ENCODE measurements around the gene GABRB1.

GRCh38 chr4:47118192-47118929, 87.0 kb downstream of the GABRB1 start:
- TF ChIP-seq CTCF (IDR thresholded peaks at IDR 0.05 in 2 of 3, conservative IDR thresholded peaks at IDR 0.05 in 1 of 3; ENCODE audit: borderline replicate concordance in 1 of 3, insufficient read depth in 1 of 3, low read depth in 2 of 3, low read length in 2 of 3): no peak
- TF ChIP-seq EGR1 (IDR thresholded peaks at IDR 0.05; ENCODE audit: low read depth): no peak
- no peak for TF ChIP-seq ZNF274 (IDR thresholded peaks at IDR 0.05; ENCODE audit: low read depth, low read length)
- TF ChIP-seq EZH2 (IDR thresholded peaks at IDR 0.05): no peak
- no peak for TF ChIP-seq REST (IDR thresholded peaks at IDR 0.05; ENCODE audit: low read depth)
- TF ChIP-seq MAX (IDR thresholded peaks at IDR 0.05): no peak
- TF ChIP-seq TCF7L2 (IDR thresholded peaks at IDR 0.05; ENCODE audit: borderline replicate concordance, extremely low read depth, insufficient read depth, insufficient read length): no peak
- TF ChIP-seq POLR2A (IDR thresholded peaks at IDR 0.05; ENCODE audit: borderline replicate concordance, extremely low read depth, insufficient read depth, insufficient read length): no peak
- TF ChIP-seq CEBPB (IDR thresholded peaks at IDR 0.05; ENCODE audit: low read depth): no peak
- TF ChIP-seq ELF1 (IDR thresholded peaks at IDR 0.05; ENCODE audit: borderline replicate concordance, low read depth): no peak
- no peak for TF ChIP-seq SIN3A (IDR thresholded peaks at IDR 0.05; ENCODE audit: low read depth)
- TF ChIP-seq EZH2phosphoT487 (IDR thresholded peaks at IDR 0.05; ENCODE audit: borderline replicate concordance): no peak

All from HCT116 (cell line).